Measurements from ENCODE around the gene RALBP1. TPM values are rescaled to one million over a fixed set of nuclear protein-coding genes. Genes with fewer than 3 reads are reported as not detected.
"Not testable (repeated sequence)": the region's sequence is repeated elsewhere in the genome, so short reads cannot be mapped to it uniquely, and the experiment has no call there.

RALBP1 gene
- total and polyA plus RNA-seq, 2 donors: 46.8 to 48.2 TPM

DNA sequence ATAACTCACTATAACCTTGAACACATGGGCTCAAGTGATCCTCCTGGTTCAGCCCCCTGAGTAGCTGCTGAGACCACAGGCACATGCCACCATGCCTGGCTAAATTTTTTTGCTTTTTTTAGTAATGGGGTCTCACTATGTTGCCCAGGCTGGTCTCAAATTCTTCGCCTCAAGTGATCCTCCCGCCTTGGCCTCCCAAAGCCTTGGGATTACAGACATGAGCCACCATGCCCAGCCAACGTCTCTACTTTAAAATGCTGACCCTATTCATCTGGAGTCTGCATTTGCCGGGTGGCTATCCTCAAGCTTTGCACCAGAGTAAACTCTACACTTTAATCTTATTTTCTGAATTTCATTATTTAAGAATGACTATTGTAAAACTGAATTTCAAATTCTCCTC is 37.6 kb upstream of the RALBP1 start:
- no peaks in the 10 kb centered on the region for H3K4me1 ChIP-seq (ENCODE audit: insufficient read depth)
- H3K4me3 ChIP-seq (ENCODE audit: low read depth, low read length): no peak overlapping the region
- no peak overlapping the region for H3K27ac ChIP-seq (ENCODE audit: low read depth)

GRCh38 chr18:9441061-9441460 is 34.3 kb upstream of the RALBP1 start:
- no peak for DNase-seq (ENCODE audit: extremely low spot score)
- Histone ChIP-seq H3K4me3 (ENCODE audit: low read depth, low read length) (no peak overlapping the region), H3K27ac (ENCODE audit: low read depth) (no peak overlapping the region), H3K36me3 (ENCODE audit: insufficient read depth) (no peaks in the 10 kb centered on the region), H3K4me1 (ENCODE audit: insufficient read depth) (no peaks in the 10 kb centered on the region)
- 95% methylated on average over 3 of the region's 3 CpGs for WGBS

More for the DNA sequence above, 37.6 kb upstream of the RALBP1 start:
- H3K36me3 ChIP-seq (ENCODE audit: insufficient read depth): no peaks in the 10 kb centered on the region
- 97% methylated on average over 4 of the region's 4 CpGs for WGBS
- DNase-seq (ENCODE audit: extremely low spot score): no peak

GRCh38 chr18:9444549-9444948 is 30.8 kb upstream of the RALBP1 start:
- Histone ChIP-seq H3K27ac (ENCODE audit: low read depth) (no peak overlapping the region), H3K4me3 (ENCODE audit: low read depth, low read length) (no peak overlapping the region), H3K4me1 (ENCODE audit: insufficient read depth) (no peaks in the 10 kb centered on the region), H3K36me3 (ENCODE audit: insufficient read depth) (no peaks in the 10 kb centered on the region)
- no peak for DNase-seq (ENCODE audit: extremely low spot score)
- 90% methylated on average over 3 of the region's 3 CpGs for WGBS

- Histone ChIP-seq H3K27ac (ENCODE audit: low read depth) (no peak overlapping the region), H3K36me3 (ENCODE audit: insufficient read depth) (no peaks in the 10 kb centered on the region), H3K4me1 (ENCODE audit: insufficient read depth) (no peaks in the 10 kb centered on the region), H3K4me3 (ENCODE audit: low read depth, low read length) (no peak overlapping the region)
- 81% methylated on average over 5 of the region's 5 CpGs for WGBS
- DNase-seq (ENCODE audit: extremely low spot score): no peak
Measured at GRCh38 chr18:9446839-9447238, 28.5 kb upstream of the RALBP1 start.

- WGBS: 97% methylated on average over 7 of the region's 7 CpGs
- no peak overlapping the region for H3K27ac ChIP-seq (ENCODE audit: low read depth)
- H3K4me1 ChIP-seq (ENCODE audit: insufficient read depth): no peaks in the 10 kb centered on the region
- no peak for DNase-seq (ENCODE audit: extremely low spot score)
- no peak overlapping the region for H3K4me3 ChIP-seq (ENCODE audit: low read depth, low read length)
- H3K36me3 ChIP-seq (ENCODE audit: insufficient read depth): no peaks in the 10 kb centered on the region
Measured at GRCh38 chr18:9447334-9447733, 28.0 kb upstream of the RALBP1 start.

GRCh38 chr18:9449600-9450414 is 25.5 kb upstream of the RALBP1 start:
- Histone ChIP-seq H3K36me3 (ENCODE audit: insufficient read depth) (no peaks in the 10 kb centered on the region), H3K4me1 (ENCODE audit: insufficient read depth) (no peaks in the 10 kb centered on the region), H3K27ac (ENCODE audit: low read depth) (no peak overlapping the region), H3K4me3 (ENCODE audit: low read depth, low read length) (no peak overlapping the region)
- 59% methylated on average over 12 of the region's 12 CpGs for WGBS
- DNase-seq (ENCODE audit: extremely low spot score): no peak

GRCh38 chr18:9450920-9451319 is 24.4 kb upstream of the RALBP1 start:
- not testable (repeated sequence) for H3K27ac ChIP-seq (ENCODE audit: low read depth); H3K4me3 ChIP-seq (ENCODE audit: low read depth, low read length); H3K4me1 ChIP-seq (ENCODE audit: insufficient read depth); H3K36me3 ChIP-seq (ENCODE audit: insufficient read depth); DNase-seq (ENCODE audit: extremely low spot score)
- WGBS: 94% methylated on average over 7 of the region's 7 CpGs

GRCh38 chr18:9453283-9453682 is 22.0 kb upstream of the RALBP1 start:
- Histone ChIP-seq H3K4me1 (ENCODE audit: insufficient read depth) (no peaks in the 10 kb centered on the region), H3K27ac (ENCODE audit: low read depth) (no peak overlapping the region), H3K4me3 (ENCODE audit: low read depth, low read length) (no peak overlapping the region), H3K36me3 (ENCODE audit: insufficient read depth) (no peaks in the 10 kb centered on the region)
- DNase-seq (ENCODE audit: extremely low spot score): no peak
- WGBS: 74% methylated on average over 2 of the region's 2 CpGs

- Histone ChIP-seq H3K4me3 (ENCODE audit: low read depth, low read length) (no peak overlapping the region), H3K4me1 (ENCODE audit: insufficient read depth) (no peaks in the 10 kb centered on the region), H3K36me3 (ENCODE audit: insufficient read depth) (no peaks in the 10 kb centered on the region), H3K27ac (ENCODE audit: low read depth) (no peak overlapping the region)
- WGBS: 61% methylated on average over 5 of the region's 5 CpGs
- DNase-seq (ENCODE audit: extremely low spot score): no peak
Measured at GRCh38 chr18:9454061-9454703, 21.1 kb upstream of the RALBP1 start.

GRCh38 chr18:9455718-9456511 is 19.4 kb upstream of the RALBP1 start:
- no peak overlapping the region for H3K4me3 ChIP-seq (ENCODE audit: low read depth, low read length)
- 85% methylated on average over 3 of the region's 3 CpGs for WGBS
- H3K36me3 ChIP-seq (ENCODE audit: insufficient read depth): no peaks in the 10 kb centered on the region
- DNase-seq (ENCODE audit: extremely low spot score): no peak
- no peaks in the 10 kb centered on the region for H3K4me1 ChIP-seq (ENCODE audit: insufficient read depth)
- H3K27ac ChIP-seq (ENCODE audit: low read depth): no peak overlapping the region

- no peak overlapping the region for H3K27ac ChIP-seq (ENCODE audit: low read depth)
- DNase-seq (ENCODE audit: extremely low spot score): no peak
- no peaks in the 10 kb centered on the region for H3K4me1 ChIP-seq (ENCODE audit: insufficient read depth)
- no peaks in the 10 kb centered on the region for H3K36me3 ChIP-seq (ENCODE audit: insufficient read depth)
- H3K4me3 ChIP-seq (ENCODE audit: low read depth, low read length): no peak overlapping the region
- WGBS: 69% methylated on average over 2 of the region's 2 CpGs
Measured at GRCh38 chr18:9466127-9466526, 9.2 kb upstream of the RALBP1 start.

DNA sequence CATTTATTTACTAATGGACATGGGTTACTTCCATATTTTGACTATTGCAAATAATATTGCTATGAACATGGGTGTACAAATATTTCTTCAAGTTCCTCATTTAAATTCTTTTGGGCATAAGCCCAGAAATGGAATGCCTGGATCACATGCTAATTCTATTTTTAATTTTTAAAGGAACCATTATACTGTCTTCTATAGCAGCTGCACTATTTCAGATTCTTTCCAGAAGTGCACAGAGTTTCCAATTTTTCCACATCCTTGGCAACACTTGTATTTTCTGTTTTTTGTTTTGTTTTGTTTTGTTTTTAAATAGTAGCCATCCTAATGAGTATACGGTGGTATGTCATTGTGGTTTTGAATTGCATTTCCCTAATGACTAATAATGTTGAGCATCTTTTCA is 8.5 kb upstream of the RALBP1 start:
- 56% methylated on average over 1 of the region's 1 CpG for WGBS
- H3K4me3 ChIP-seq (ENCODE audit: low read depth, low read length): no peak overlapping the region
- no peak overlapping the region for H3K27ac ChIP-seq (ENCODE audit: low read depth)
- no peak for DNase-seq (ENCODE audit: extremely low spot score)
- no peaks in the 10 kb centered on the region for H3K36me3 ChIP-seq (ENCODE audit: insufficient read depth)
- no peaks in the 10 kb centered on the region for H3K4me1 ChIP-seq (ENCODE audit: insufficient read depth)

GRCh38 chr18:9468998-9469397 is 6.3 kb upstream of the RALBP1 start:
- 84% methylated on average over 3 of the region's 3 CpGs for WGBS
- H3K36me3 ChIP-seq (ENCODE audit: insufficient read depth): no peaks in the 10 kb centered on the region
- DNase-seq (ENCODE audit: extremely low spot score): no peak
- no peaks in the 10 kb centered on the region for H3K4me1 ChIP-seq (ENCODE audit: insufficient read depth)
- no peak overlapping the region for H3K27ac ChIP-seq (ENCODE audit: low read depth)
- H3K4me3 ChIP-seq (ENCODE audit: low read depth, low read length): no peak overlapping the region

- H3K36me3 ChIP-seq (ENCODE audit: insufficient read depth): no peaks in the 10 kb centered on the region
- H3K27ac ChIP-seq (ENCODE audit: low read depth): no peak overlapping the region
- DNase-seq (ENCODE audit: extremely low spot score): no peak
- no peaks in the 10 kb centered on the region for H3K4me1 ChIP-seq (ENCODE audit: insufficient read depth)
- H3K4me3 ChIP-seq (ENCODE audit: low read depth, low read length): no peak overlapping the region
Measured at GRCh38 chr18:9469685-9470084, 5.6 kb upstream of the RALBP1 start.

Measured in urinary bladder (tissue), 4 donors.